Spleen (tissue), 11 donors: ENCODE results near the gene MCF2L. TPM values are rescaled to one million over a fixed set of nuclear protein-coding genes. Genes with fewer than 3 reads are reported as not detected.

Experiments used
- DNase-seq: peaks from one replicate; pipeline ENCODE4 v3.0.0-alpha.2; 2020
- H3K27ac ChIP-seq, 8 donors: fragments of 200-600 bp; sonication (generic) in 7 of 8; 1 replicate in 4 of 8; 2 replicates in 4 of 8; pipeline versions ENCODE4 v1.5.0 to v1.8.0; 2016 to 2021; ENCODE audit warnings: inconsistent platforms in 4 of 8, mild to moderate bottlenecking in 4 of 8, moderate library complexity in 1 of 8
- H3K27me3 ChIP-seq, 7 donors: fragments of 200-600 bp; sonication (generic) in 6 of 7; replicated peaks in 1 of 7; 1 replicate in 4 of 7; 2 replicates in 3 of 7; pipeline versions ENCODE4 v1.5.0 to v1.8.0; 2016 to 2021; ENCODE audit warnings: inconsistent platforms in 3 of 7, mild to moderate bottlenecking in 1 of 7
- H3K36me3 ChIP-seq, 6 donors: fragments of 200-600 bp; sonication (generic) in 5 of 6; 1 replicate in 4 of 6; 2 replicates in 2 of 6; pipeline versions ENCODE4 v1.5.0 to v1.8.0; 2016 to 2021; ENCODE audit warnings: inconsistent platforms in 2 of 6
- H3K4me1 ChIP-seq, 6 donors: fragments of 200-600 bp; sonication (generic) in 5 of 6; 1 replicate in 3 of 6; 2 replicates in 3 of 6; pipeline versions ENCODE4 v1.5.0 to v1.8.0; 2016 to 2021; ENCODE audit warnings: inconsistent platforms in 3 of 6
- H3K4me3 ChIP-seq, 8 donors: fragments of 200-600 bp; sonication (generic) in 7 of 8; 1 replicate in 4 of 8; 2 replicates in 4 of 8; pipeline versions ENCODE4 v1.5.0 to v1.8.0; 2016 to 2021; ENCODE audit warnings: inconsistent platforms in 4 of 8, mild to moderate bottlenecking in 4 of 8, moderate library complexity in 2 of 8
- H3K9me3 ChIP-seq, 8 donors: fragments of 200-600 bp; sonication (generic) in 7 of 8; 1 replicate in 4 of 8; 2 replicates in 4 of 8; pipeline versions ENCODE4 v1.5.0 to v1.8.0; 2016 to 2021; ENCODE audit warnings: inconsistent platforms in 4 of 8
- CTCF ChIP-seq, 11 experiments: fragments of 200-600 bp in 7 of 11; fragments of 450-650 bp in 4 of 11; sonication (generic) in 4 of 11; IDR thresholded peaks in 8 of 11; conservative IDR thresholded peaks in 3 of 11; 1 replicate in 7 of 11; 2 replicates in 4 of 11; pipeline versions ENCODE4 v1.4.0 to v1.8.0; 2016 to 2021; ENCODE audit warnings: antibody characterized with exemption in 11 of 11, inconsistent platforms in 4 of 11, mild to moderate bottlenecking in 1 of 11
- POLR2A ChIP-seq, 3 donors: fragments of 450-650 bp; IDR thresholded peaks; one replicate each; pipeline ENCODE4 v1.5.1; 2017; ENCODE audit warnings: antibody characterized with exemption in 3 of 3, mild to moderate bottlenecking in 1 of 3
- POLR2AphosphoS5 ChIP-seq, 3 donors: sonication (generic); formaldehyde crosslinking; IDR thresholded peaks; one replicate each; pipeline ENCODE4 v1.5.1; 2017; ENCODE audit warnings: antibody characterized with exemption in 3 of 3
- WGBS, 5 donors: extraction: QIAGEN DNeasy Blood & Tissue Kit in 3 of 5; methylation state at CpG; one replicate each; pipeline versions ENCODE4 v1.1.5 to v1.1.7; 2013 to 2018; 5-methylcytosine and 5-hydroxymethylcytosine counted together
- intact Hi-C: fragments of 100-400 bp; cut with DNase I; formaldehyde crosslinking; loops from one replicate; pipeline ENCODE4 v1.15.0; 2023; ENCODE audit warnings: low total_unique reads
- polyA plus RNA-seq, 3 donors: library from polyadenylated mRNA; stranded (reverse); fragments of 200-250 nt; gene quantifications; one replicate each; pipeline ENCODE4 v1.2.1, GENCODE V29; 2013
- total RNA-seq, 7 donors: library from RNA; depleted of rRNA in 3 of 7; stranded (reverse); fragments of >200 nt in 3 of 7; fragmentation: NEBNext Ultra II Directional in 4 of 7; extraction: Animal tissue kit (Norgen Biotek cat#: 25700) in 4 of 7; gene quantifications; one replicate each; pipeline versions ENCODE4 v1.1.0 to v1.2.1, GENCODE V29; 2016 to 2021
- donor health status: healthy with polysubstance abuse.
- donor health status: DM: no; HTN: no; CAD: no; lungs with moderate emphysema.
- donor health status: DM: no; HTN: no; CAD: no.
- donor health status: Bipolar disorder and iron deficiency.
- donor health status: healthy.
- donor health status: DM: no; HTN: no; CAD: no.
- donor health status: DM: yes; HTN: yes; CAD: no.

Gene MCF2L
- total and polyA plus RNA-seq, 10 donors: 4.3 to 21.4 (median 13.0) TPM

- Histone ChIP-seq H3K27ac (no peak overlapping the region), H3K4me1 (no peaks in the 10 kb centered on the region), H3K36me3 (peaks cover 0 to 29% (median 6%) of the 10 kb centered on the region in 6 donors), H3K4me3 (no peak overlapping the region), H3K27me3 (no peaks in the 10 kb centered on the region), H3K9me3 (no peaks in the 10 kb centered on the region)
- TF ChIP-seq POLR2AphosphoS5 (IDR thresholded peaks at IDR 0.05) (no peak), POLR2A (IDR thresholded peaks at IDR 0.05) (no peak), CTCF (IDR thresholded peaks at IDR 0.05 in 8 of 11, conservative IDR thresholded peaks at IDR 0.05 in 3 of 11) (no peak)
- intact Hi-C loops: no loop called here
- 83 to 90% (median 85%) methylated on average over 21 to 32 of the region's 32 CpGs for WGBS, 5 donors
- DNase-seq: peak; percentile 57
These were observed 117.2 kb downstream of the MCF2L start for GRCh38 chr13:113086031-113086750.

GRCh38 chr13:113086991-113087922, 118.2 kb downstream of the MCF2L start:
- peaks cover 0 to 29% (median 6%) of the 10 kb centered on the region in 6 donors for H3K36me3 ChIP-seq
- intact Hi-C loops: no loop called here
- H3K4me3 ChIP-seq: no peak overlapping the region
- H3K4me1 ChIP-seq: no peaks in the 10 kb centered on the region
- DNase-seq: peak; percentile 54
- no peaks in the 10 kb centered on the region for H3K9me3 ChIP-seq
- H3K27ac ChIP-seq: no peak overlapping the region
- 89 to 94% (median 93%) methylated on average over 33 to 39 of the region's 39 CpGs for WGBS, 5 donors
- no peaks in the 10 kb centered on the region for H3K27me3 ChIP-seq
- TF ChIP-seq POLR2A (IDR thresholded peaks at IDR 0.05) (no peak), POLR2AphosphoS5 (IDR thresholded peaks at IDR 0.05) (no peak), CTCF (IDR thresholded peaks at IDR 0.05 in 8 of 11, conservative IDR thresholded peaks at IDR 0.05 in 3 of 11) (no peak)

GRCh38 chr13:113087923-113088690, 119.1 kb downstream of the MCF2L start:
- Histone ChIP-seq H3K36me3 (peaks cover 0 to 29% (median 6%) of the 10 kb centered on the region in 6 donors), H3K4me3 (no peak overlapping the region), H3K9me3 (no peaks in the 10 kb centered on the region), H3K27ac (no peak overlapping the region), H3K4me1 (no peaks in the 10 kb centered on the region), H3K27me3 (no peaks in the 10 kb centered on the region)
- TF ChIP-seq CTCF (IDR thresholded peaks at IDR 0.05 in 8 of 11, conservative IDR thresholded peaks at IDR 0.05 in 3 of 11): no peak
- TF ChIP-seq POLR2AphosphoS5 (IDR thresholded peaks at IDR 0.05): no peak
- no peak for TF ChIP-seq POLR2A (IDR thresholded peaks at IDR 0.05)
- peak; percentile 58 for DNase-seq
- WGBS, 5 donors: 91 to 96% (median 91%) methylated on average over 39 to 40 of the region's 40 CpGs
- intact Hi-C loops: no loop called here
